ENCODE results near the gene GVQW3. TPM values are rescaled to one million over a fixed set of nuclear protein-coding genes. Genes with fewer than 3 reads are reported as not detected.

Gene GVQW3
- 1 to 10 TPM; 2.0 to 2.4 TPM for total RNA-seq

GRCh38 chr11:76380977-76381719, at the start of gene GVQW3, which contains the start of gene THAP12:
GVQW3 (plus strand) TSS chr11:76381323; CDS start chr11:76381829, 506 bp downstream.
THAP12 (minus strand) TSS chr11:76381132; CDS start chr11:76380836, 296 bp downstream.

GRCh38 chr11:76444384-76445120, 63.4 kb downstream of the GVQW3 start, which contains the start of gene EMSY:
EMSY (plus strand) TSS chr11:76445018; CDS start chr11:76446939, 1,921 bp downstream.

Small RNA genes within 50 kb of the gene (small RNA-seq; reads per million reads assigned to genes)
- 0 reads per million in 2 donors for gene RF00019

Other genes with a start within 250 kb of the GVQW3 start
- under 1 TPM in 1 of 2 donors, not detected in 1; under 0.01 TPM for gene WNT11, start 174.8 kb upstream of the GVQW3 start, total RNA-seq
- 10 to 100 TPM; 22.7 to 32.0 TPM for gene THAP12, start 191 bp upstream of the GVQW3 start, total RNA-seq
- gene EMSY, start 63.7 kb downstream of the GVQW3 start, total RNA-seq, result 10 to 100 TPM; 15.1 to 21.6 TPM

All from melanocyte of skin (primary cell).